OCI-LY7 (cell line): Measurements from ENCODE around the gene CISH. TPM values are rescaled to one million over a fixed set of nuclear protein-coding genes. Genes with fewer than 3 reads are reported as not detected.

Experiments used
- BruUV-seq: library from RNA; stranded (reverse); fragments of 400-500 nt; replicated peaks from 2 replicates; lab custom pipeline; 2021; lab: Mats Ljungman, UMichigan
- CTCF ChIA-PET: fragments of 300-600 bp; sonication (Branson Sonifier 250); formaldehyde crosslinking; loops from one replicate; lab custom pipeline; 2022; ENCODE audit warnings: antibody characterized with exemption; ENCODE audit not compliant: unreplicated experiment; lab: Charles Lee
- POLR2A ChIA-PET: fragments of 300-600 bp; sonication (Branson Sonifier 250); formaldehyde crosslinking; loops from one replicate; lab custom pipeline; 2022; ENCODE audit warnings: antibody characterized with exemption; lab: Charles Lee
- DNase-seq: peaks from one replicate; pipeline ENCODE4 v3.0.0-alpha.2; 2015; ENCODE audit warnings: low spot score
- H2AFZ ChIP-seq: fragments of 200-600 bp; sonication (generic), shearing (Covaris generic); 2 replicates; pipeline ENCODE4 v1.6.1; 2014; ENCODE audit warnings: mild to moderate bottlenecking, antibody characterized with exemption, low read length, moderate library complexity
- H3K27ac ChIP-seq: fragments of 200-600 bp; sonication (generic); 2 replicates; pipeline ENCODE4 v1.5.1; 2014; ENCODE audit warnings: mixed run types, low read depth, mild to moderate bottlenecking, moderate library complexity, low read length, inconsistent platforms; ENCODE audit not compliant: poor library complexity, severe bottlenecking
- H3K36me3 ChIP-seq: fragments of 200-600 bp; sonication (generic); 2 replicates; pipeline ENCODE4 v1.6.1; 2014; ENCODE audit warnings: mild to moderate bottlenecking, antibody characterized with exemption, low read length, moderate library complexity, mixed read lengths; ENCODE audit not compliant: insufficient read depth
- H3K4me1 ChIP-seq: fragments of 200-600 bp; sonication (generic); 2 replicates; pipeline ENCODE4 v1.5.1; 2014; ENCODE audit warnings: mild to moderate bottlenecking, low read length; ENCODE audit not compliant: insufficient read depth, poor library complexity, severe bottlenecking
- H3K4me2 ChIP-seq: fragments of 200-600 bp; sonication (generic); 2 replicates; pipeline ENCODE4 v1.6.1; 2014; ENCODE audit warnings: mild to moderate bottlenecking, low read length
- H3K4me3 ChIP-seq: fragments of 200-600 bp; sonication (generic); 2 replicates; pipeline ENCODE4 v1.5.1; 2014; ENCODE audit warnings: mild to moderate bottlenecking, low read depth, low read length; ENCODE audit not compliant: poor library complexity, severe bottlenecking
- H3K79me2 ChIP-seq: fragments of 200-600 bp; sonication (generic); 2 replicates; pipeline ENCODE4 v1.6.1; 2016; ENCODE audit warnings: low read depth, mild to moderate bottlenecking, low read length, moderate library complexity, mixed read lengths; ENCODE audit not compliant: insufficient read depth
- H3K9me2 ChIP-seq: fragments of 200-600 bp; sonication (generic); 2 replicates; pipeline ENCODE4 v1.6.1; 2016; ENCODE audit warnings: mild to moderate bottlenecking, low read length, mixed read lengths; ENCODE audit not compliant: insufficient read depth
- H3K9me3 ChIP-seq: fragments of 200-600 bp; sonication (generic); 2 replicates; pipeline ENCODE4 v1.6.1; 2014; ENCODE audit warnings: mild to moderate bottlenecking, mixed run types, low read length, mixed read lengths
- H4K20me1 ChIP-seq: fragments of 200-600 bp; sonication (generic); 2 replicates; pipeline ENCODE4 v1.6.1; 2014; ENCODE audit warnings: mild to moderate bottlenecking, antibody characterized with exemption, low read length, moderate library complexity, mixed read lengths; ENCODE audit not compliant: insufficient read depth
- CTCF ChIP-seq: fragments of 200-600 bp; sonication (generic); conservative IDR thresholded peaks from 2 replicates; pipeline ENCODE4 v1.5.1; 2014; ENCODE audit warnings: mild to moderate bottlenecking, antibody characterized with exemption, low read length, moderate library complexity, mixed read lengths
- EZH2phosphoT487 ChIP-seq: fragments of 200-600 bp; sonication (generic); IDR thresholded peaks from 2 replicates; pipeline ENCODE4 v1.6.1; 2018; ENCODE audit warnings: low read depth, borderline replicate concordance, mild to moderate bottlenecking, mixed run types, antibody characterized with exemption, low read length, moderate library complexity, mixed read lengths
- intact Hi-C: fragments of 100-400 bp; cut with micrococcal nuclease; formaldehyde crosslinking; loops from one replicate; pipeline ENCODE4 v1.10.0; 2022; ENCODE audit not compliant: unreplicated experiment
- total RNA-seq, 2 experiments: library from RNA; depleted of rRNA in 1 of 2; stranded (reverse); fragments of >200 nt in 1 of 2; shearing (Covaris generic) in 1 of 2; gene quantifications; 2 replicates each; pipeline ENCODE4 v1.2.3, GENCODE V29; 2014 to 2022

The CISH gene
- total RNA-seq, 2 experiments from 2014 or later, result not detected

DNA sequence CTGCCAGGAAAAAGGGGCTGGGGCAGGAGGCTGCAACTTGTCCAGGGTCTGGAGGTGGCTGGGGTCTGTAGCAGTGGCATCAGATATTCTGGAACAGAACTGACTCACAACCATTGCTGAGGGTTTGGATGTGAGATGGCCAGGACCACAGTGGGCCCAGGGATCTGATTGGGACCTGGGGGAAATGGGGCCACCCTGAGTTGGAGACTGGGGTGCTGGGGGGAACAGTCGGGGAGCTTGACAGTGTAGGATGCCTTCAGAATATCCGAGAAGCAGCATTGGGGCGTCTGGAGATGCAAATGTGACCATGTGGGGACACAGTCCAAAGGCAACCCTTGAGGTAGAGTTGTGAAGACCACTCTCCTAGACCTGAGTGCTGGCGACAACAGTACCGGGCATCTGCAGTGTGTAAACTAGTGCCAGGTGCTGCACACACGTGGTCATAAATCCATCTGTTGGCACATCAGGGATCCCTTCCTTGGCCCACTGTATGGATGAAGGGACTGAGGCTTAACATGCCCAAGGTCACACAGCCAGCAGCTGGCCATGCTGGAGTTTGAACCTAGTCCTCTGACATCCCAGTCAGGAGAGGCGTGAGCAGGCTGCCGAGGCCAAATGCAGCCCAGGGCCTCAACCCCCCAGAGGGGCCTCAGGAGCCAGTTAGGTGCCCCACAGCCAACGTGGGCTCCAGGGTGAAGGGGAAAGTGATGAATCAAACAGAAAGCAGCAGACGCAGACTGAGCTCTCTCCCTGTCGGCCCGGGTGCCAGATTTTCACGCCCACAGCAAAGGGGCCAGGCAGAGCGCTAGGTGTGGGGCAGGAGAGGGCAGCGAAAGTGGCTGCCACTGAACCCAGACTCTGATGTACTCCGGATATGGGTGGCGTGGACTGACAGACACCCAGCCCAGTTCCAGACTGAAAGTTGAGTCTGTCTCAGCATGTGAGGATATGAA lies 23.5 kb downstream of the CISH start:
- Histone ChIP-seq H3K79me2 (no peaks in the 10 kb centered on the region), H2AFZ (no peak overlapping the region), H3K9me3 (no peaks in the 10 kb centered on the region), H3K36me3 (no peaks in the 10 kb centered on the region), H3K9me2 (no peaks in the 10 kb centered on the region), H3K4me1 (peaks cover 10% of the 10 kb centered on the region), H3K27ac (no peak overlapping the region), H3K4me2 (no peak overlapping the region), H4K20me1 (no peaks in the 10 kb centered on the region), H3K4me3 (no peak overlapping the region)
- intact Hi-C loops, result no loop called here
- POLR2A ChIA-PET, result no interaction called here
- CTCF ChIA-PET, result interaction anchor here (0.6 kb wide), 1 partner anchor 18 kb away, joined by 4 read pairs; no protein-coding TSS in a partner anchor
- TF ChIP-seq CTCF (no peak), EZH2phosphoT487 (no peak)
- BruUV-seq, result no TSS peak
- DNase-seq, result no peak

DNA sequence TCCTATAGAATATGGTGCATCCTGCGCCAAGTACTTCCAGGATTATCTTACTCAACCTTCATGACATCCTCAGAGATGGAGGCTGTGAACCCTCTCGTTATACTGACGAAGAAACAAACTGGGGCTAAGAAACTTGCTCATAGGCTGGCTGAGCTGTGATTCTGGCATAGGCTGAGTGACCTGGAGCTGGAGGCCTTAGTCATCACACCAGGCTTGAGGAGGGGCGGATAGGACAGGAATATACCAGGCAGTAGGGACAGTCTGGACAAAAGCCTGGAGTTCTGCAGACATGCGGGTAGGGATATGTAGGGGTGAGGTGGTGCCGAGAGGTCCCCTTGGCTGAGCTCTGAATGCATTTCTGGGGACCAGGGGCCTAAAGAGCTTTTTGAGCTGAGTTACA lies 24.2 kb downstream of the CISH start:
- Histone ChIP-seq H2AFZ (no peak overlapping the region), H3K9me2 (no peaks in the 10 kb centered on the region), H3K4me2 (no peak overlapping the region), H3K4me1 (peaks cover 10% of the 10 kb centered on the region), H3K4me3 (no peak overlapping the region), H4K20me1 (no peaks in the 10 kb centered on the region), H3K27ac (no peak overlapping the region), H3K36me3 (no peaks in the 10 kb centered on the region), H3K79me2 (no peaks in the 10 kb centered on the region), H3K9me3 (no peaks in the 10 kb centered on the region)
- no TSS peak for BruUV-seq
- TF ChIP-seq CTCF (no peak), EZH2phosphoT487 (no peak)
- intact Hi-C loops, result no loop called here
- no peak for DNase-seq
- ChIA-PET POLR2A (interaction anchor here (0.9 kb wide), 1 partner anchor 11 kb away, joined by 4 read pairs; no protein-coding TSS in a partner anchor), CTCF (no interaction called here)

DNA sequence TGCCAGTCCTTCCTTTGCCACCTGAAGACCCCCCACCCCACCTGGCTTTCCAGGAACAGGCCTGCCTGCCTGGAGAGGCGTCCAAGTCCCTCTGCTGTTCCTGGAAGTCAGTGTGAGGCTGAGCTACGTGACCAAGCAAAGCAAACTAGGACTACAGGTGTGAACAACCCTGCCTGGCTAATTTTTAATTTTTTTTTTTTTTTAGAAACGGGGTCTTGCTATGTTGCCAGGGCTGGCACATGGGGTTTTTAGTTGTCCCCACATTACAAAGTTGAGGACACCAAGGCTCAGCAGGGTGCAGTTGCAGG lies 24.9 kb downstream of the CISH start:
- Histone ChIP-seq H4K20me1 (no peaks in the 10 kb centered on the region), H3K4me2 (no peak overlapping the region), H3K79me2 (no peaks in the 10 kb centered on the region), H3K27ac (no peak overlapping the region), H3K4me1 (peaks cover 10% of the 10 kb centered on the region), H3K4me3 (no peak overlapping the region), H3K36me3 (no peaks in the 10 kb centered on the region), H3K9me2 (no peaks in the 10 kb centered on the region), H3K9me3 (no peaks in the 10 kb centered on the region), H2AFZ (no peak overlapping the region)
- no peak for DNase-seq
- ChIA-PET CTCF (no interaction called here), POLR2A (interaction anchor here (0.9 kb wide), 1 partner anchor 11 kb away, joined by 4 read pairs; no protein-coding TSS in a partner anchor)
- intact Hi-C loops, result no loop called here
- TF ChIP-seq EZH2phosphoT487, result no peak
- TF ChIP-seq CTCF, result no peak
- BruUV-seq, result no TSS peak
